ENCODE data around the gene KLHL14.
"Not testable (repeated sequence)": the region's sequence is repeated elsewhere in the genome, so short reads cannot be mapped to it uniquely, and the experiment has no call there.

KLHL14 gene, protein sequence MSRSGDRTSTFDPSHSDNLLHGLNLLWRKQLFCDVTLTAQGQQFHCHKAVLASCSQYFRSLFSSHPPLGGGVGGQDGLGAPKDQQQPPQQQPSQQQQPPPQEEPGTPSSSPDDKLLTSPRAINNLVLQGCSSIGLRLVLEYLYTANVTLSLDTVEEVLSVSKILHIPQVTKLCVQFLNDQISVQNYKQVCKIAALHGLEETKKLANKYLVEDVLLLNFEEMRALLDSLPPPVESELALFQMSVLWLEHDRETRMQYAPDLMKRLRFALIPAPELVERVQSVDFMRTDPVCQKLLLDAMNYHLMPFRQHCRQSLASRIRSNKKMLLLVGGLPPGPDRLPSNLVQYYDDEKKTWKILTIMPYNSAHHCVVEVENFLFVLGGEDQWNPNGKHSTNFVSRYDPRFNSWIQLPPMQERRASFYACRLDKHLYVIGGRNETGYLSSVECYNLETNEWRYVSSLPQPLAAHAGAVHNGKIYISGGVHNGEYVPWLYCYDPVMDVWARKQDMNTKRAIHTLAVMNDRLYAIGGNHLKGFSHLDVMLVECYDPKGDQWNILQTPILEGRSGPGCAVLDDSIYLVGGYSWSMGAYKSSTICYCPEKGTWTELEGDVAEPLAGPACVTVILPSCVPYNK

GRCh38 chr18:32772581-32773381, at the start of gene KLHL14:
KLHL14 (minus strand) TSS chr18:32773023; CDS start chr18:32770591, 2,432 bp downstream.
- DNase-seq = no peak

GRCh38 chr18:32822197-32822596, 49.4 kb upstream of the KLHL14 start:
- no peak for DNase-seq

DNA sequence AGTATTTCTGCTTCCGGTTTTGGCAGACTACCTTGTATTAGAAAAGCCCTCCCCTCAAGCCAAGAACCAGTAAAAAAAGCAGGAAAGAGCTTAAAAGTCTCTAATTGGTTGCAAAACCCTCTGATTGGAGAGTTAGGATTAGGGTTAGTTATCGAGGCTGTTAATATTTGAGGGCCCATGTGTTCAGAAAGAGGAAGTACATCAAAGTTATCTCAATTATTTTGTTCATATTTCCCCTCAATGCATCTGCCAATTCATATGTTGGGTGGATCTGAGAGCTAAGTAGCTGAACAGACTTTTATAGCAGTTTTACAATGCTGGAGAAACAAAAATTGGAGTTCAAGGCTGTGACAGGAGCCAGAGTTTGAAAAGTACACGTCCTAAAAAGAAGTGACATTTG, 43.1 kb upstream of the KLHL14 start:
- DNase-seq = no peak

GRCh38 chr18:32812342-32812741, 39.5 kb upstream of the KLHL14 start:
- no peak for DNase-seq

- no peak for DNase-seq
Observed at GRCh38 chr18:32810314-32810713, 37.5 kb upstream of the KLHL14 start.

GRCh38 chr18:32805354-32805753, 32.5 kb upstream of the KLHL14 start:
- no peak for DNase-seq

DNA sequence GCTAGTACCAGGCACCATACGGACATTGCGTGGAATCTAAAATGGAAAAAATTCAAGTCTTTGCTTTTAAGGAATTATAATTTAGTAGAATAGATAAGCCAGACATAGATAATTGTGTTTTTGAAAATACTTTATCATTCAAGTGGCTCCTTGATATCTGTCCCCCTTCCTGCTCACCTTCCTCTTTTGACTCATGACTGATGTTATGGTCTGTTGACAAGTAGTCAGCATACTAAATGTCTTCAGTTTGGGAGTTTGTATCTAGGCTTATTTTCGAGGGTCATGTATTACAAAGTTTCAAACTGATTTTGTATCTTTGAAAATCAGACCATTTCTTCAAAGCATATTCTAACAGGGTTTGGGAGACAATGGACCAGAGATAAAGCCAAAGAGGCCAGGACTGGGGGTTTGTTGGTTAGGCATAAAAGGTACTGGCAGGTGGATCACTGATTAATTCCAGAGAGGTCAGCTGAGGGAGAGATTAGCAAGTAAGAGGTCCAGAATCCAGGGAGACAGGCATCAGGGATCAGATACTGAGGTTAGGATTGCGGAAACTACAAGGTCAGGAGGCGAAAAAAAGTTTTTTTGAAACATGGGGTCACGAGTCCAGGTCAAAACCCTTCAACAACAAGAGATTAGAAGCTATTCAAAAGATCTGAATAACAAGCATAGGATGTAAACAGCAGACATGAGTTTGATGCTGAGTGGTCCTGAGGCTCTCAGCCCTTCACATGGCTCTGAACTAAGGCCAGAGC, 31.5 kb upstream of the KLHL14 start:
- no peak for DNase-seq

GRCh38 chr18:32803568-32803967, 30.7 kb upstream of the KLHL14 start:
- DNase-seq = no peak

GRCh38 chr18:32802591-32803451, 30.0 kb upstream of the KLHL14 start:
- no peak for DNase-seq

- no peak for DNase-seq
Observed at GRCh38 chr18:32801228-32801627, 28.4 kb upstream of the KLHL14 start.

- no peak for DNase-seq
Observed at GRCh38 chr18:32798209-32798960, 25.6 kb upstream of the KLHL14 start.

DNA sequence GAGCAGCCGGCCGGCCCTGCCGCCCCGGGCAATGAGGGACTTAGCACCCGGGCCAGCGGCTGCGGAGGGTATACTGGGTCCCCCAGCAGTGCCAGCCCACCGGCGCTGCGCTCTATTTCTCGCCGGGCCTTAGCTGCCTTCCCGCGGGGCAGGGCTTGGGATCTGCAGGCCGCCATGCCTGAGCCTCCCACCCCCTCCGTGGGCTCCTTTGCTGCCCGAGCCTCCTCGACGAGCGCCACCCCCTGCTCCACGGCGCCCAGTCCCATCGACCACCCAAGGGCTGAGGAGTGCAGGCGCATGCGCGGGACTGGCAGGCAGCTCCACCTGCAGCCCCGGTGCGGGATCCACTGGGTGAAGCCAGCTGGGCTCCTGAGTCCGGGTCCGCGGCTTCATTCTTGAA, 21.8 kb upstream of the KLHL14 start:
- DNase-seq = not testable (repeated sequence)

GRCh38 chr18:32779010-32779409, 6.2 kb upstream of the KLHL14 start:
- no peak for DNase-seq

GRCh38 chr18:32777049-32777448, 4.2 kb upstream of the KLHL14 start:
- no peak for DNase-seq

- no peak for DNase-seq
Observed at GRCh38 chr18:32776561-32776960, 3.7 kb upstream of the KLHL14 start.

- DNase-seq = no peak
Observed at GRCh38 chr18:32775628-32776027, 2.8 kb upstream of the KLHL14 start.

- no peak for DNase-seq
Observed at GRCh38 chr18:32773382-32773712, 524 bp upstream of the KLHL14 start.

DNA sequence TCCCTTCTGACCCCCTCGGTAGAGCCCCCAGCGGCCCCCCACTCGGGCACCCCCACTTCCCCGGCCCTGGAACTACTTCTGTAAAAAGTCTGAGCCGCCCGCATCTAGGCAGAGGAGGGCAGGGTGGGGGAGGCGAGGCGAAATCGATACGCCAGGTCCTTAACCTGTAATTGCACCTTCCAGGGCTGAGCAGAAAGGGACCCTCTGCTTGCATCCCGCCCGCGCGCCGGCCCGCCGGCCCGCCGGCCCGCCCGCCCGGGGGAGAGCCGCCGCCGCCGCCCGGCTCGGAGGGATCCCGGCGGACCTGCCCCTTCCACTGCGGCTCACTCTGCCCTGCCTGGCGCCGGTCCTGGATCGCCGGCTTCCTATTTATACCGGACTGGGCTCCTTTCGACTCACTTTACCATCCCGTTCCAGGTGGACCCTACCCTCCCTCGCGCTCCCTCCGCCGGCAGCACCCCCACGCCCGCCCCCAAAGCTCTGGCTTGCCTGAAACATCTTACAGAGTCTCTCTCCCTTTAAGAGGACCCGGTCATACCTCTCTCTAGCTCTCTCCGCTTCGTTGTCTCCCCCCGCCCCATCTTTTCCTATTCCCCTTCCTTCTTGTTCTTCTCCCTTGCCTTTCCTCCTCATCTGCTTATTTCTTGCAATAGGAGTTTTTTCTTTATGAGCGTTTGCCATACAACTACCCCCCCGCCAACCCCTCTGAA, 797 bp downstream of the KLHL14 start:
- DNase-seq = no peak

DNA sequence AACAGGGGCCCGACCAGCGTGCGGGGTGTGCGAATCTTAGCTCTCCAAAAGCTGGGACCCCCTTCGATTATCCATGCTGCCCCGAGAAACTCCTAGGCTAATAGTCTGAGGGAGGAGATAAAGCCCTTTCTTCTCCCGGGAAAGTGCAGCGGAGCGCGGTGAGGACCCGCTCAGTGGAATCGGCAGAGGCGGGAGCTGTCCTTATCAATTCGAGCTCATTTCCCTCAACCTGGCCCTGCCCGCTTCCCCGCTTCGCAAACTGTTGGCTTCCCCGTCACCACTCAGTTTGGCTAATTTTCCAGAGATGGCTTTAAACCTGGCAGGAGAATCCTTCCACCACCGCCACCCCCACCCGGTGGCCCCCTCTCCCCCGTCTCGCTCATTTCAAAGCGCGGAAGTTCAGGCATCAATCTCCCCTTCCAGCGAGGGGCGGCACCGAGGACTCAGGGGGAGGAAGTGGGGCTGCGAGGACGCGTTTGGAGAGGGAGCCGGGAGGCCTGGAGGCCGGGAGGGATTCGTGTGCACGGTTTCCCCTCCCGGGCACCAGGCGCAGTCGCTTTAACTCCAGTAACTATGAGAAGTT, 1.6 kb downstream of the KLHL14 start:
- no peak for DNase-seq

DNA sequence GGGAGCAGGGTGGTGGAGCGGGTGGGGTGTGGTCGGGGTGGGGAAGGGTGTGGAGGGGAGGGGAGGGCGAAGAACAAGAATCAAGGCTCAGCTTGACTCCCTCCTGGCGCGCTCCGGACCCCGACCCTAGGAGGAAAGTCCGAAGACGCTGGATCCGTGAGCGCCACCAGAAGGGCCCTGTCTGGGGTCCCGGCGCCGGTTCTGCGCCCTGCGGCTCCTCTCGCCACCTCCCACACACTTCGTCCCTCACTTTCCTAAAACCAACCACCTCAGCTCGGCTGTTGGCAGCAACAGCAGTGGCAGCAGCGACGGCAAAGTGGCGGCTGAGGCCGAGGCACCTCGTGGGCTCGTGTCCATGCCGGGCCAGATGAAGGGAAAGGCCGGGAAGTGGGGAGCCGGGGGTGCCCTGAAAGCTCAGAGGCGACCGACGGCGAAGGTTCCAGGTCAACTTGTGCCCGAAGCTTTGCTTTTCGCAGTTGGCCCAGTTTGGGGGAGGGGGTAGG, 2.1 kb downstream of the KLHL14 start:
- no peak for DNase-seq

Measured in fibroblast of skin of right quadriceps (primary cell).